ENCODE data around the gene PTPRN2.

GRCh38 chr7:157977306-157977705 lies 610.3 kb downstream of the PTPRN2 start:
- TF ChIP-seq EZH2 (IDR thresholded peaks at IDR 0.05; ENCODE audit: low read depth): no peak
- no peak for TF ChIP-seq CTCF (conservative IDR thresholded peaks at IDR 0.05)

Measured in PC-9 (cell line).